GM21619 (cell line): ENCODE data around the gene CALML4.

Experiments used
- ATAC-seq: cut with Tn5 transposase; IDR thresholded peaks from one replicate; pipeline ENCODE4 v1.9.1; 2021; ENCODE audit not compliant: unreplicated experiment

The CALML4 gene

GRCh38 chr15:68151277-68151676 lies 53.9 kb downstream of the CALML4 start:
- ATAC-seq = no peak

GRCh38 chr15:68150187-68150586 lies 54.9 kb downstream of the CALML4 start:
- no peak for ATAC-seq

- ATAC-seq = no peak
Measured at GRCh38 chr15:68149059-68149458, 56.1 kb downstream of the CALML4 start.

GRCh38 chr15:68148039-68148438 lies 57.1 kb downstream of the CALML4 start:
- ATAC-seq = no peak

GRCh38 chr15:68145706-68146105 lies 59.4 kb downstream of the CALML4 start:
- no peak for ATAC-seq

GRCh38 chr15:68143785-68144184 lies 61.3 kb downstream of the CALML4 start:
- no peak for ATAC-seq

- no peak for ATAC-seq
Measured at GRCh38 chr15:68143129-68143528, 62.0 kb downstream of the CALML4 start.
